GM12872 (cell line): ENCODE data around the gene CNTN2.

ENCODE experiments used
- CTCF ChIP-seq: IDR thresholded peaks from 3 replicates; pipeline ENCODE4 v1.5.1; 2011; ENCODE audit warnings: low read depth, mild to moderate bottlenecking, low read length, moderate library complexity; ENCODE audit not compliant: insufficient read depth

Gene CNTN2

GRCh38 chr1:205015241-205015640, 27.8 kb upstream of the CNTN2 start:
- TF ChIP-seq CTCF: no peak

GRCh38 chr1:205016075-205016474, 26.9 kb upstream of the CNTN2 start:
- no peak for TF ChIP-seq CTCF

- no peak for TF ChIP-seq CTCF
These were observed 26.4 kb upstream of the CNTN2 start for GRCh38 chr1:205016584-205016983.

GRCh38 chr1:205017001-205017400, 26.0 kb upstream of the CNTN2 start:
- no peak for TF ChIP-seq CTCF

- no peak for TF ChIP-seq CTCF
These were observed 25.2 kb upstream of the CNTN2 start for GRCh38 chr1:205017766-205018165.

GRCh38 chr1:205018381-205018780, 24.6 kb upstream of the CNTN2 start:
- TF ChIP-seq CTCF: no peak

- TF ChIP-seq CTCF: no peak
These were observed 22.5 kb upstream of the CNTN2 start for GRCh38 chr1:205020466-205020865.

GRCh38 chr1:205024679-205025078, 18.3 kb upstream of the CNTN2 start:
- TF ChIP-seq CTCF: no peak
